Measurements from ENCODE around the gene CEP112. TPM values are rescaled to one million over a fixed set of nuclear protein-coding genes. Genes with fewer than 3 reads are reported as not detected.

CEP112 gene
- total and polyA plus RNA-seq, 2 donors (not counting 3 experiments of a cell fraction or from before 2014, with no cell fraction given), result 1.5 to 25.3 TPM

DNA sequence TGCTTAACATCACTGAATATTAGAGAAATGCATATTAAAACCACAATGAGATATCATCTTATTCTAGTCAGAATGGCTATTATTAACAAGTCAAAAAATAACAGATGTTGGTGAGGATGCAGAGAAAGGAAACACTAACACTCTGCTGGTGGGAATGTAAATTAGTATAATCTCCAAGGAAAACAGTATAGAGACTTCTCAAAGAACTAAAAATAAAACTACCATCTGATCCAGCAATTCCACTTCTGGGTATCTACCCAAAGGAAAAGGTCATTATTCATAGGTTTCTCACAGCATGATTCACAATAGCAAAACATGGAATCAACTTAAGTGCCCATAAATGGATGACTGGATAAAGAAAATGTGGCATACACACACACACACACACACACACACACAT, 166.4 kb downstream of the CEP112 start:
- ChIA-PET POLR2A (no interaction called here), CTCF (no interaction called here)
- no peaks in the 10 kb centered on the region for H3K9me1 ChIP-seq (replicated peaks; ENCODE audit: control insufficient read depth, extremely low read depth, insufficient read depth, low read length)
- H3K27ac ChIP-seq (ENCODE audit: insufficient read depth, low read depth, low read length), result no peak overlapping the region
- no TSS peak for BruUV-seq (replicated peaks)
- no peak overlapping the region for H3K9ac ChIP-seq (replicated peaks; ENCODE audit: extremely low read depth, insufficient read depth, low read length)
- no peaks in the 10 kb centered on the region for H3K9me3 ChIP-seq (replicated peaks; ENCODE audit: control insufficient read depth, insufficient read depth, low read length)
- dilution Hi-C loops (cut with MboI; ENCODE audit: extremely low pct_ligation_motif_present, low sequenced_read_pairs) (no loop called here), intact Hi-C loops (cut with micrococcal nuclease) (no loop called here)
- H3K79me2 ChIP-seq (ENCODE audit: control insufficient read depth, insufficient read depth, low read length), result no peaks in the 10 kb centered on the region
- no peaks in the 10 kb centered on the region for H3K27me3 ChIP-seq (ENCODE audit: control insufficient read depth in 2 of 2, insufficient read depth in 2 of 2, low read length in 2 of 2)
- H3K4me2 ChIP-seq (ENCODE audit: insufficient read depth, low read length), result no peak overlapping the region
- H3K36me3 ChIP-seq (ENCODE audit: control insufficient read depth in 2 of 2, extremely low read depth in 1 of 2, insufficient read depth in 2 of 2, low read length in 2 of 2), result no peaks in the 10 kb centered on the region
- H3K4me3 ChIP-seq (replicated peaks in 1 of 3; ENCODE audit: insufficient read depth in 1 of 3, low read depth in 1 of 3, low read length in 3 of 3), result no peak overlapping the region
- H4K20me1 ChIP-seq (replicated peaks; ENCODE audit: control insufficient read depth, extremely low read depth, insufficient read depth, low read length), result no peaks in the 10 kb centered on the region
- H2AFZ ChIP-seq (ENCODE audit: low read depth, low read length), result no peak overlapping the region
- no peak for TF ChIP-seq POLR2A (IDR thresholded peaks at IDR 0.05; ENCODE audit: low read depth, low read length)
- TF ChIP-seq EZH2 (IDR thresholded peaks at IDR 0.05; ENCODE audit: borderline replicate concordance, low read depth, low read length, severe bottlenecking), result no peak
- TF ChIP-seq FOS (IDR thresholded peaks at IDR 0.05; ENCODE audit: borderline replicate concordance, insufficient read depth, low read length), result no peak
- TF ChIP-seq, protein P1, sequence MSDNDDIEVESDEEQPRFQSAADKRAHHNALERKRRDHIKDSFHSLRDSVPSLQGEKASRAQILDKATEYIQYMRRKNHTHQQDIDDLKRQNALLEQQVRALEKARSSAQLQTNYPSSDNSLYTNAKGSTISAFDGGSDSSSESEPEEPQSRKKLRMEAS (IDR thresholded peaks at IDR 0.05; ENCODE audit: insufficient read depth, insufficient read length), result no peak
- TF ChIP-seq, protein P2, sequence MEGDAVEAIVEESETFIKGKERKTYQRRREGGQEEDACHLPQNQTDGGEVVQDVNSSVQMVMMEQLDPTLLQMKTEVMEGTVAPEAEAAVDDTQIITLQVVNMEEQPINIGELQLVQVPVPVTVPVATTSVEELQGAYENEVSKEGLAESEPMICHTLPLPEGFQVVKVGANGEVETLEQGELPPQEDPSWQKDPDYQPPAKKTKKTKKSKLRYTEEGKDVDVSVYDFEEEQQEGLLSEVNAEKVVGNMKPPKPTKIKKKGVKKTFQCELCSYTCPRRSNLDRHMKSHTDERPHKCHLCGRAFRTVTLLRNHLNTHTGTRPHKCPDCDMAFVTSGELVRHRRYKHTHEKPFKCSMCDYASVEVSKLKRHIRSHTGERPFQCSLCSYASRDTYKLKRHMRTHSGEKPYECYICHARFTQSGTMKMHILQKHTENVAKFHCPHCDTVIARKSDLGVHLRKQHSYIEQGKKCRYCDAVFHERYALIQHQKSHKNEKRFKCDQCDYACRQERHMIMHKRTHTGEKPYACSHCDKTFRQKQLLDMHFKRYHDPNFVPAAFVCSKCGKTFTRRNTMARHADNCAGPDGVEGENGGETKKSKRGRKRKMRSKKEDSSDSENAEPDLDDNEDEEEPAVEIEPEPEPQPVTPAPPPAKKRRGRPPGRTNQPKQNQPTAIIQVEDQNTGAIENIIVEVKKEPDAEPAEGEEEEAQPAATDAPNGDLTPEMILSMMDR (IDR thresholded peaks at IDR 0.05; ENCODE audit: extremely low read depth in 1 of 2, insufficient read depth in 1 of 2, low read depth in 1 of 2, low read length in 2 of 2), result no peak
- TF ChIP-seq MYC (IDR thresholded peaks at IDR 0.05; ENCODE audit: low read depth, low read length), result no peak
- no peak for TF ChIP-seq GATA2 (IDR thresholded peaks at IDR 0.05; ENCODE audit: insufficient read depth, insufficient read length, low read depth, low read length)
- TF ChIP-seq POLR2AphosphoS5 (IDR thresholded peaks at IDR 0.05; ENCODE audit: insufficient read depth, low read depth, low read length), result no peak
- no peak for FAIRE-seq
- H3K4me1 ChIP-seq (ENCODE audit: control insufficient read depth, extremely low read depth, insufficient read depth, low read length), result no peaks in the 10 kb centered on the region
- no peak for DNase-seq (ENCODE audit: low read depth, low spot score)

Data from endothelial cell of umbilical vein (primary cell).